ENCODE results near the gene GFPT1. TPM values are rescaled to one million over a fixed set of nuclear protein-coding genes. Genes with fewer than 3 reads are reported as not detected.

The GFPT1 gene
- total and polyA plus RNA-seq, 4 donors: 14.7 to 42.6 (median 18.1) TPM

- peak; percentile 89 to 92 for TF ChIP-seq RAD21 (IDR thresholded peaks at IDR 0.05)
- TF ChIP-seq, protein P1, sequence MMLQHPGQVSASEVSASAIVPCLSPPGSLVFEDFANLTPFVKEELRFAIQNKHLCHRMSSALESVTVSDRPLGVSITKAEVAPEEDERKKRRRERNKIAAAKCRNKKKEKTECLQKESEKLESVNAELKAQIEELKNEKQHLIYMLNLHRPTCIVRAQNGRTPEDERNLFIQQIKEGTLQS (IDR thresholded peaks at IDR 0.05): no peak
- no peak for TF ChIP-seq ZBTB33 (IDR thresholded peaks at IDR 0.05)
- no peak for TF ChIP-seq GABPA (IDR thresholded peaks at IDR 0.05 in 1 of 2, conservative IDR thresholded peaks at IDR 0.05 in 1 of 2)
- no peak for TF ChIP-seq FOXA2 (IDR thresholded peaks at IDR 0.05)
- TF ChIP-seq, protein P2, sequence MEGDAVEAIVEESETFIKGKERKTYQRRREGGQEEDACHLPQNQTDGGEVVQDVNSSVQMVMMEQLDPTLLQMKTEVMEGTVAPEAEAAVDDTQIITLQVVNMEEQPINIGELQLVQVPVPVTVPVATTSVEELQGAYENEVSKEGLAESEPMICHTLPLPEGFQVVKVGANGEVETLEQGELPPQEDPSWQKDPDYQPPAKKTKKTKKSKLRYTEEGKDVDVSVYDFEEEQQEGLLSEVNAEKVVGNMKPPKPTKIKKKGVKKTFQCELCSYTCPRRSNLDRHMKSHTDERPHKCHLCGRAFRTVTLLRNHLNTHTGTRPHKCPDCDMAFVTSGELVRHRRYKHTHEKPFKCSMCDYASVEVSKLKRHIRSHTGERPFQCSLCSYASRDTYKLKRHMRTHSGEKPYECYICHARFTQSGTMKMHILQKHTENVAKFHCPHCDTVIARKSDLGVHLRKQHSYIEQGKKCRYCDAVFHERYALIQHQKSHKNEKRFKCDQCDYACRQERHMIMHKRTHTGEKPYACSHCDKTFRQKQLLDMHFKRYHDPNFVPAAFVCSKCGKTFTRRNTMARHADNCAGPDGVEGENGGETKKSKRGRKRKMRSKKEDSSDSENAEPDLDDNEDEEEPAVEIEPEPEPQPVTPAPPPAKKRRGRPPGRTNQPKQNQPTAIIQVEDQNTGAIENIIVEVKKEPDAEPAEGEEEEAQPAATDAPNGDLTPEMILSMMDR (IDR thresholded peaks at IDR 0.05; ENCODE audit: low read depth, low read length, missing input control): peak; percentile 74
- no peak for TF ChIP-seq RXRA (IDR thresholded peaks at IDR 0.05)
- no peak for TF ChIP-seq JUND (IDR thresholded peaks at IDR 0.05)
- TF ChIP-seq FOXA1 (IDR thresholded peaks at IDR 0.05): no peak
- TF ChIP-seq EGR1 (IDR thresholded peaks at IDR 0.05; ENCODE audit: low read depth in 2 of 2): no peak
- TF ChIP-seq MAX (IDR thresholded peaks at IDR 0.05): no peak
- no peak for TF ChIP-seq REST (IDR thresholded peaks at IDR 0.05)
- TF ChIP-seq HNF4G (IDR thresholded peaks at IDR 0.05): no peak
- TF ChIP-seq SP1 (IDR thresholded peaks at IDR 0.05): no peak
- H3K27ac ChIP-seq (ENCODE audit: low read depth in 1 of 2, low read length in 2 of 2): peak overlapping the region in 1 of 2 donors; percentile 41
- H3K9me3 ChIP-seq (ENCODE audit: control insufficient read depth in 4 of 4, low read length in 3 of 4): peaks cover 0 to 6% (median 0%) of the 10 kb centered on the region in 4 donors
- WGBS: 2% methylated on average over 61 of the region's 61 CpGs
- no peaks in the 10 kb centered on the region for H3K36me3 ChIP-seq (ENCODE audit: control insufficient read depth in 4 of 4, insufficient read depth in 3 of 4, low read depth in 1 of 4, low read length in 3 of 4)
- no peaks in the 10 kb centered on the region for H3K27me3 ChIP-seq (ENCODE audit: control insufficient read depth in 4 of 4, insufficient read depth in 4 of 4, low read length in 3 of 4)
- DNase-seq (ENCODE audit: low spot score): peak; percentile 72
- H3K4me3 ChIP-seq (ENCODE audit: low read depth in 1 of 3, low read length in 3 of 3): peak overlapping the region; percentile 32 to 53 (median 36)
- peak overlapping the region in 1 of 2 donors; percentile 16 for H3K9ac ChIP-seq (ENCODE audit: low read depth in 1 of 2, low read length in 2 of 2)
- peaks cover 8 to 17% (median 12%) of the 10 kb centered on the region in 4 donors for H3K4me1 ChIP-seq (ENCODE audit: control insufficient read depth in 4 of 4, insufficient read depth in 4 of 4, low read length in 3 of 4)
Observed at GRCh38 chr2:69306822-69307578, 80.0 kb downstream of the GFPT1 start.

Data from liver (tissue), 9 donors.